ENCODE measurements around the gene LAMB1.

GRCh38 chr7:107879400-107880035, 123.4 kb downstream of the LAMB1 start:
- TF ChIP-seq CTCF (IDR thresholded peaks at IDR 0.05) (peak; percentile 43 to 81 (median 76)), POLR2A (IDR thresholded peaks at IDR 0.05) (no peak)

Measured in breast epithelium (tissue), 3 donors.